Measurements from ENCODE around the gene TLN1. TPM values are rescaled to one million over a fixed set of nuclear protein-coding genes. Genes with fewer than 3 reads are reported as not detected.
A peak's percentile ranks its signal among the peaks of the same experiment; 100 is the strongest.

Gene TLN1
- total RNA-seq, 2 donors from 2014 or later = 167 to 315 TPM

DNA sequence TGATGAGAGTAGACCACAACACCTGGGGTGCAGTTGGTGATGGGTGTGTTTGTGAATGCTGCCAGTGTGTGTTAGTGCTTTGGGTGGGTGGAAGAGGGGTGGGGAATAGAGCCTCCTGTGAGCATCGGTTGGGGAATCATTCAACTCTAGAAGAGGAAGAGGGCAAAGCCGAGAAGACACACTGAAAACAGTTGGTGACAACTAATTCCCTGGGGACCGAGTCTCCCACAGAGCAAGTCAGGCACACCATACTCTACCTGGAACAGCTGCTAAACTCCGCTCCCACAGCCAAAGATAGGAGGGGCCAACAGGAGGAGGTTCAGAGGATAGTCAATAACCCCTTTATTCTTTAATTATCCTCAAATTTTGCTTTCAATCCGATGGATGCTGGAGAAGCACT lies 65.4 kb downstream of the TLN1 start:
- no peaks in the 10 kb centered on the region for H3K9me3 ChIP-seq
- intact Hi-C loops (cut with DNase I) = no loop called here
- no peak overlapping the region for H3K4me3 ChIP-seq
- H3K27me3 ChIP-seq (replicated peaks; ENCODE audit: insufficient read depth) = no peaks in the 10 kb centered on the region
- H3K36me3 ChIP-seq = no peaks in the 10 kb centered on the region
- no peaks in the 10 kb centered on the region for H3K4me1 ChIP-seq (replicated peaks)
- TF ChIP-seq POLR2A (IDR thresholded peaks at IDR 0.05) = no peak
- TF ChIP-seq, protein P1, sequence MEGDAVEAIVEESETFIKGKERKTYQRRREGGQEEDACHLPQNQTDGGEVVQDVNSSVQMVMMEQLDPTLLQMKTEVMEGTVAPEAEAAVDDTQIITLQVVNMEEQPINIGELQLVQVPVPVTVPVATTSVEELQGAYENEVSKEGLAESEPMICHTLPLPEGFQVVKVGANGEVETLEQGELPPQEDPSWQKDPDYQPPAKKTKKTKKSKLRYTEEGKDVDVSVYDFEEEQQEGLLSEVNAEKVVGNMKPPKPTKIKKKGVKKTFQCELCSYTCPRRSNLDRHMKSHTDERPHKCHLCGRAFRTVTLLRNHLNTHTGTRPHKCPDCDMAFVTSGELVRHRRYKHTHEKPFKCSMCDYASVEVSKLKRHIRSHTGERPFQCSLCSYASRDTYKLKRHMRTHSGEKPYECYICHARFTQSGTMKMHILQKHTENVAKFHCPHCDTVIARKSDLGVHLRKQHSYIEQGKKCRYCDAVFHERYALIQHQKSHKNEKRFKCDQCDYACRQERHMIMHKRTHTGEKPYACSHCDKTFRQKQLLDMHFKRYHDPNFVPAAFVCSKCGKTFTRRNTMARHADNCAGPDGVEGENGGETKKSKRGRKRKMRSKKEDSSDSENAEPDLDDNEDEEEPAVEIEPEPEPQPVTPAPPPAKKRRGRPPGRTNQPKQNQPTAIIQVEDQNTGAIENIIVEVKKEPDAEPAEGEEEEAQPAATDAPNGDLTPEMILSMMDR (IDR thresholded peaks at IDR 0.05) = no peak
- no peak for TF ChIP-seq POLR2AphosphoS5 (IDR thresholded peaks at IDR 0.05)
- H3K27ac ChIP-seq = no peak overlapping the region
- 89% methylated on average over 5 of the region's 5 CpGs for WGBS
- no peak for DNase-seq (ENCODE audit: low spot score)

DNA sequence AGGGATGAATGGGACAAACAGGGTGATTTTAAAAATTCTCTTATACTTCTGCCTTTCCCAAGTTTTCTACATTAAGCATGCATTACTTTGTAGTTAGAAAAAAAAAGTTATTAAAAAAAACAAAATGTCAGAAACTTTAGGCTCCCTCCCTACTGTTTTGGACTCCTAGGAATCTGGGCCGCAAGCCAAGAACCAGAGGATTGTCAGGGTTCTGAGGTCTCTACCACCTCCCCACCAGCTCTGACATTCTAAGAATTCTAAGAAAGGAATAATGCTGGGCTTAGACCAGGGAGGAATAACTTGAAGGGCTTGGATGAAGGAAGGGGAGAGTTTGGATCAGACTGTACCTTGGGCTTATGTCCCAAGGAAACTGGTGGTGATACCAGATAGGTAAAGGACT lies 66.0 kb downstream of the TLN1 start:
- H3K9me3 ChIP-seq = no peaks in the 10 kb centered on the region
- H3K27me3 ChIP-seq (replicated peaks; ENCODE audit: insufficient read depth) = no peaks in the 10 kb centered on the region
- no peaks in the 10 kb centered on the region for H3K4me1 ChIP-seq (replicated peaks)
- TF ChIP-seq, protein P1 (IDR thresholded peaks at IDR 0.05) = no peak
- TF ChIP-seq POLR2AphosphoS5 (IDR thresholded peaks at IDR 0.05) (no peak), POLR2A (IDR thresholded peaks at IDR 0.05) (no peak)
- WGBS = 82% methylated on average over 1 of the region's 1 CpG
- no peak overlapping the region for H3K4me3 ChIP-seq
- intact Hi-C loops (cut with DNase I) = no loop called here
- no peak overlapping the region for H3K27ac ChIP-seq
- H3K36me3 ChIP-seq = no peaks in the 10 kb centered on the region
- DNase-seq (ENCODE audit: low spot score) = no peak

DNA sequence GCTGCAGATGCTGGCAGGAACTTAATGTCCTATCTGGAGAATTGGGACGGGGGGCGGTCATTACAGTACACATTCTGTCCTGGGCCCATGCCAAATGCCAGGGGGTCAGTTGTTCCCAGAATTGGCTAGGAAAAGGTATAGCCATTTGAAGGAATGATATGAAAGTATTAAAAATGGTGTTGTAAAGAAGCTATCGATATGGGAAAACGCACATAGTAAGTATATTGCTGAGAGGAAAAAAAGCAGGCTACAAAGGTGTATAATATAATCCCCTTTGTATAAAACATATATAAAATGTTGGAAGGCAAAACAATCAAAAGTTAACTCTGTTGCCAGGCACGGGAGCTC lies 66.5 kb downstream of the TLN1 start:
- WGBS = 19% methylated on average over 5 of the region's 5 CpGs
- Histone ChIP-seq H3K4me3 (peak overlapping the region; percentile 23 to 44), H3K9me3 (no peaks in the 10 kb centered on the region), H3K36me3 (no peaks in the 10 kb centered on the region), H3K4me1 (replicated peaks) (no peaks in the 10 kb centered on the region), H3K27ac (peak overlapping the region; percentile 43 to 70), H3K27me3 (replicated peaks; ENCODE audit: insufficient read depth) (no peaks in the 10 kb centered on the region)
- DNase-seq (ENCODE audit: low spot score) = no peak
- intact Hi-C loops (cut with DNase I) = no loop called here
- TF ChIP-seq POLR2AphosphoS5 (IDR thresholded peaks at IDR 0.05) (no peak), POLR2A (IDR thresholded peaks at IDR 0.05) (no peak)
- TF ChIP-seq, protein P1 (IDR thresholded peaks at IDR 0.05) = no peak

- intact Hi-C loops (cut with DNase I) = loop anchor here (1.0 to 5.0 kb wide), 2 partner anchors 12 to 32 kb away; no protein-coding TSS in a partner anchor
- WGBS = 9% methylated on average over 33 of the region's 58 CpGs
- peak within 1 kb of the TSS; percentile 23 to 44 for H3K4me3 ChIP-seq
- H3K27me3 ChIP-seq (replicated peaks; ENCODE audit: insufficient read depth) = no peaks in the 10 kb centered on the region
- H3K36me3 ChIP-seq = no peaks in the 10 kb centered on the region
- TF ChIP-seq POLR2AphosphoS5 (IDR thresholded peaks at IDR 0.05) (peak; percentile 69), POLR2A (IDR thresholded peaks at IDR 0.05) (peak; percentile 60)
- TF ChIP-seq, protein P1 (IDR thresholded peaks at IDR 0.05) = peak in 3 of 4 experiments; percentile 19 to 36 (median 22)
- H3K27ac ChIP-seq = peak within 1 kb of the TSS; percentile 43 to 70
- peak; percentile 59 for DNase-seq (ENCODE audit: low spot score)
- H3K4me1 ChIP-seq (replicated peaks) = no peaks in the 10 kb centered on the region
- H3K9me3 ChIP-seq = no peaks in the 10 kb centered on the region
Measured at GRCh38 chr9:35664531-35665470, 67.2 kb downstream of the TLN1 start, which contains the start of gene ARHGEF39. ARHGEF39 (minus strand) TSS chr9:35665195; CDS start chr9:35665169, 26 bp downstream.

All from prostate gland (tissue), 2 donors.